Frontal cortex (tissue), 4 donors: ENCODE data around the gene ELAVL1. TPM values are rescaled to one million over a fixed set of nuclear protein-coding genes. Genes with fewer than 3 reads are reported as not detected.

Source experiments
- DNase-seq, 2 donors: peaks; one replicate each; pipeline ENCODE4 v3.0.0; 2012; ENCODE audit warnings: low spot score in 2 of 2
- FAIRE-seq: peaks from 2 replicates; lab custom pipeline; 2012; peaks lifted over from hg19 to GRCh38; lab: Jason Lieb, UNC
- total RNA-seq: library from RNA; depleted of rRNA; stranded (reverse); fragments of >200 nt; gene quantifications from one replicate; pipeline ENCODE4 v1.2.3, GENCODE V29; 2014
- donor health status: control.
- donor health status: control.
- donor health status: control.

ELAVL1 gene
- total RNA-seq, 1 donor from 2014 or later: 14.3 TPM

GRCh38 chr19:8023371-8023770 lies 17.9 kb upstream of the ELAVL1 start:
- DNase-seq (no peak), FAIRE-seq (no peak)

GRCh38 chr19:8022275-8022674 lies 16.8 kb upstream of the ELAVL1 start:
- FAIRE-seq: no peak

GRCh38 chr19:8021374-8021773 lies 15.9 kb upstream of the ELAVL1 start:
- DNase-seq: no peak
- FAIRE-seq: no peak

More at GRCh38 chr19:8022275-8022674, 16.8 kb upstream of the ELAVL1 start:
- DNase-seq: no peak

- FAIRE-seq (no peak), DNase-seq (no peak)
These were observed 15.2 kb upstream of the ELAVL1 start for GRCh38 chr19:8020681-8021080.

GRCh38 chr19:8017808-8018207 lies 12.4 kb upstream of the ELAVL1 start:
- no peak for DNase-seq

DNA sequence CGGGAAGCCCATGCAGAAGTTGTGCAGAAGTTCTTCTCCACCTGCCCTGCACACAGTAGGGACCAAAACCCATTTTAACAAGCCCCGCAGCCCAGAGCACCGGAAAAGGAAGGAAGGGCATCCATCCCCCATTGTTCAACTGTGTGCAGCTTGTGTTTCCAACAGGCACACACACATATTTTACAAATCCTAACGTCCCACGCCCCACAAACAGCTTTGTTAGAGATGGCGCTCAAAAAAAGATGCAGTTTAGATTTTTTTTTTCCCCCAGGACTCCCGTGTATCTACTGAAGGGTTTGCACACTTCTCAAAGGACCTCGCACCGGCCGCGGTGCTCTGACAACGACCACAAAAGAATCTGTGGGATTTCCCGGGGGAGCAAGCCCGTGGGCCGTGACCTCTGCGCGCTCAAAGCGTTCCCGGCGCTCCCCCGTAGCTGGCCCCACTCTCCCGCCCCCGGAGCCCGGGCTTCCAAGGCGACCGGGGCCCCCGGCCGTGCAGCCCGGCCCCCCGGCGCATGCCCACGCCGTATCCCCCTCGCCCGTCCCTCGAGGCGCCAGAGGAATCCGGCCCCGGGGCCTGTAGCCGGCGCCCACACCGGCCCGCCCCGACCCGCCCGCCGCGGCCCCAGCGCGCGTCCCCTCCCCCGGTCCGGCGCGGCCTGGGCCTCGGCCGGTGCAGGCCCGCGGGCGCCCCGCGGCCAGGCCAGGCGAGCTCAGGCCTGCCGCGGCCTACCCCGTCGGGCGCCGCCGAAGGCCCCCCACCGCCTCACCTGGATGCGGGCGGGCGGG lies 523 bp downstream of the ELAVL1 start:
- DNase-seq (no peak), FAIRE-seq (no peak)

More at GRCh38 chr19:8017808-8018207, 12.4 kb upstream of the ELAVL1 start:
- FAIRE-seq: no peak

DNA sequence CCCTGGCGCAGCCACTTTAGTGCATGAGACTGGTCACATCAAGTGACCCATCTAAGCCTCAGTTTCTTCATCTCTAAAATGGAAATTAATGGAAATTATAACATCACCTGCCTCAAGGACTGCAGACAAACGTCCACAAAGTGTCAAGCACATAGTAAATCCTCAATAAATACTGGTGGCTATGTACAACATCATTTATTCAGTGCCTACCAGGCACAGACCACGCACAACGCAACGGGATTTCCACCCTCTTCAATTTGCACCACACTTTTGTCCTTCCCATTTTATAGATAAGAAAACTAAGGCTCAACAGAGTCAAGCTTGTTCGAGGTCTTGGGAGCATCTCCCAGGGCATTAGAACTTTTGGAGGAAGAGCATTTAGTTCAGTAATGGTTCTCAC lies 1.4 kb downstream of the ELAVL1 start:
- no peak for FAIRE-seq
- DNase-seq: no peak

- FAIRE-seq: no peak
- DNase-seq: peak; percentile 62 to 78
These were observed 3.2 kb downstream of the ELAVL1 start for GRCh38 chr19:8001995-8002849.

- no peak for FAIRE-seq
- DNase-seq: no peak
These were observed 3.8 kb downstream of the ELAVL1 start for GRCh38 chr19:8001651-8001994.

GRCh38 chr19:8000298-8001038 lies 5.0 kb downstream of the ELAVL1 start:
- FAIRE-seq: no peak
- DNase-seq: no peak

GRCh38 chr19:7999376-7999775 lies 6.1 kb downstream of the ELAVL1 start:
- DNase-seq (no peak), FAIRE-seq (no peak)

- DNase-seq (no peak), FAIRE-seq (no peak)
These were observed 7.5 kb downstream of the ELAVL1 start for GRCh38 chr19:7997809-7998480.

DNA sequence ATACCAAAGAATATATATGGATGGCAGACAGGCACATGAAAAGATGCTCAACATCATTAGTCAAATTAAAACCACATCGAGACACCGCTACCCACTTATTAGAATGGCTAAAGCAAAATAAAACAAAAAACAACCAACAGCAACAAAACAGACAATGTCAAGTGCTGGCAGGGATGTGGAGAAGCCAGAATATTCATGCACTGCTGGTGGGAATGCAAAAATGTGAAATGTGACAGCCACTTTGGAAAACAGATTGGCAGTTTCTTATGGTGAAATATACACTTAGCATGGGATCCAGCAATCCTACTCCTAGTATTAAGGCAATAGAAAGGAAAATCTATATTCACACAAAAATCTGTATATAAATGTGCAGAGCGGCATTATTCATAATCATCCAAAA lies 8.6 kb downstream of the ELAVL1 start:
- no peak for DNase-seq
- no peak for FAIRE-seq

DNA sequence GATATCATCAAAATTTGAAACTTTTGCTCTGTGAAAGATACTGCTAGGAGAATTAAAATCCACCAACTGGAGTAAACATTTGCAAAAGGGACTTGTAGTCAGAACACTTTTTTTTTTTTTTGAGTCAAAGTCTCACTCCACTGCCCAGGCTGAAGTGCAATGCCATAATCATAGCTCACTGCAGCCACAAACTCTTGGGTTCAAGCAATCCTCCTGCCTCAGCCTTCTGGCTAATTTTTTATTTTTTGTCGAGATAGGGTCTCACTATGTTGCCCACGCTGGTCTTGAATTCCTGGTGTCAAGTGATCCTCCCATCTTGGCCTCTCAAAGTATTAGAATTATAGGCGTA lies 9.7 kb downstream of the ELAVL1 start:
- DNase-seq (no peak), FAIRE-seq (no peak)

DNA sequence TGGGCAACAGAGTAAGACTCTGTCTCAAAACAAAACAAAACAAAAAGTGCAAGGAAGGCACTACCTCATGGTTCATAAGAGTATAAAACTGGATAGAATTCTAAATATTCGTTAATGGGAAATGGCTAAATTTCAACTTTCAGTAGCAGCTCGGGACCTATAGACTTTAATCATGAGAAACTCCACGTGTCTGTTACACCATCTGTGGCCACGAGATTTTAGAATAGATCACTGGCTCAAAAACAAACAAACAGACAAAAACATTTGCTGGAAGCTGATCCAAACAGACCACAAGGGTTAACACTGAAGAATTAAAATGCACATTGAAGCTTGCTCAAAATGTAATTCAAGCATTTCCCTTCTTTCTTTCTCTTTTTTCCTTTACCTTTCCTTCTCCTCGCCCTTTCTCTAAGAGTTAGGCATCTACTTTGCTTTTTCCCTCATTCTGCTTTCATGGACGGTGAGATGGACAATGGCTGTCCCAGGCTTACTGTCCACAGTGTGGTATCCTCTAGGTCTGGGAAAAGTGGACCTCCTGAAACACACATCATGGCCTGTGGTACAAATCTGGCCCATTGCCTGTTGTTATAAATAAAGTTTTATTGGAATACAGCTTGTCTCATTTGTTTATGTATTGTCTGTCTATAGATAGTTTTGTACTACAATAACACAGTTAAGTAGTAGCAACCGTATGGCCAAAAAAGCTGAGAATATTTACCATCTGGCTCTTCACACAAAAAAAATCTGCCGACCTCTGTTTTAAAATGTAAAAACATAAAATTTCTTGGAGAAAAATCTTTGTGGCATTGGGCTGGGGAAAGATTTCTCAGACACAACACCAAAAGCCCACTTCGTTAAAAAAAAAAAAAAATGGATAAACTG lies 10.3 kb downstream of the ELAVL1 start:
- FAIRE-seq (no peak), DNase-seq (no peak)

- DNase-seq (no peak), FAIRE-seq (no peak)
These were observed 11.3 kb downstream of the ELAVL1 start for GRCh38 chr19:7994114-7994513.

DNA sequence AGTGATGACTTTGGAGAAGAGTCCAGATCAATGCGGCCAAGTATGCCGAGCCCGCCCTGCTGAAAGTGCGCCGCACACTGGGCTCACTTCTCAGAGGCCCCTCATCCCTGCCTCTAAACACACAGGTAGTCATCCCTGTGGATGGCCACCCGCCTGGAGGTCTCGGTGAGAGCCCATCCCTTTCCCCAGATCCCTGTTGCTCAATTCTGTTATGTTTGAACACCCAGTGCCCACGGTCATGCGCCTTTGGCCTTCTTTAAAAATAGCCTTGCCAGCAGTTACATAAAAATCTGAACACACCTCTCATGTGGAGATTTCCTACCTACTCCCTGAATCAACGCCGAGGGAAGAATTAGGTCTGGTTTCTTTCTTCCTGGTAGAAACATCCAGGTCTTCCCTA lies 11.9 kb downstream of the ELAVL1 start:
- no peak for FAIRE-seq
- no peak for DNase-seq

DNA sequence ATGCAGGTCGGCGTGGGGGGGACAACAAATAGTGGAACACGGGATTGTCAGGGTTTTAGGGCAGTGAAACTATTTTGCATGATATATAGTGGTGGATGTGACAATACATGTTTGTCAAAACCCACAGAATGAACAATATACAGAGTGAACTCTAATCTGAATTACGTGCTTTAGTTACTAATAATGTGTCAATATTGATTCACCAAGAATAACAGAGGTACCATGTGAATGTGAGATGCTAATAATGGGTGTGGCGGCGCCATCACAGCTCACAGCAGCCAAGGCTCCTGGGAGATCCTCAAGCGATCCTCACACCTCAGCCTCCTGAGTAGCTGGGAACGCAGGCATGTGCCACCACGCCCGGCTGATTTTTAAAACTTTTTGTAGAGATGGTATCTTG lies 12.9 kb downstream of the ELAVL1 start:
- DNase-seq (no peak), FAIRE-seq (no peak)

DNA sequence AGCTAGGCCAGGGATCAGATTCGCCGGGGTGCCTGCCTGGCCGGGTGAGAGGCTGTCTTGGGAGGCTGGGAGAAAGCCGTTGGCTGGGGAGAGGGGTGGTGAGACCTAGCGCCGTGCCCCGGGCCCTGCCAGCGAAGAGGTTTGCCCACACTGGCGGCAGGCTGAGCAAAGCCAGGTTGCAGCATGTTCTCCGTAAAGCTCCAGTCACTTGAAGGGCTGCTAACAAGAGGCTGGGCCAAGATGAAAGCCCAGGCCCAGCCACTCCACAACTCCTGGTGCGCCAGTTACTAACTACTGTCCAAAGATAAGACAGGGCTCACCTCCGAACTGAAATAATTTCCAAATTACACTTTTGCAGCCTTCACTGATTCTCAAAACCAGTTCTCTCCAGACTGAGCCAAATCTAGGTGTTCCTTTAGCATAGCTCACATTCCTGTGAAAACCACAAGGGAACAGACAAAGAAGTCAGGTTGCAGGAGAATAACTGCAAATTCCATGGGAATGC lies 16.3 kb downstream of the ELAVL1 start:
- FAIRE-seq: no peak
- DNase-seq: no peak
